Keratinocyte (primary cell): ENCODE data around the gene ALOX5.

Experiments used
- EZH2 ChIP-seq: IDR thresholded peaks from one replicate; pipeline ENCODE4 v1.6.1; 2012; ENCODE audit warnings: inconsistent platforms, mild to moderate bottlenecking, low read length, moderate library complexity
- TF ChIP-seq, protein P1 (sequence below), 3 experiments: IDR thresholded peaks in 1 of 3; conservative IDR thresholded peaks in 1 of 3; optimal IDR thresholded peaks in 1 of 3; 2 replicates in 2 of 3; 3 replicates in 1 of 3; pipeline versions ENCODE3 to v1.5.1; 2011; ENCODE audit warnings: low read length in 3 of 3, mild to moderate bottlenecking in 3 of 3, moderate library complexity in 2 of 3, control low read depth in 1 of 3, inconsistent platforms in 1 of 3; ENCODE audit not compliant: insufficient read depth in 2 of 3; ENCODE audit errors: extremely low read depth in 1 of 3

GRCh38 chr10:45428611-45429510 is 54.8 kb downstream of the ALOX5 start:
- TF ChIP-seq, protein P1, sequence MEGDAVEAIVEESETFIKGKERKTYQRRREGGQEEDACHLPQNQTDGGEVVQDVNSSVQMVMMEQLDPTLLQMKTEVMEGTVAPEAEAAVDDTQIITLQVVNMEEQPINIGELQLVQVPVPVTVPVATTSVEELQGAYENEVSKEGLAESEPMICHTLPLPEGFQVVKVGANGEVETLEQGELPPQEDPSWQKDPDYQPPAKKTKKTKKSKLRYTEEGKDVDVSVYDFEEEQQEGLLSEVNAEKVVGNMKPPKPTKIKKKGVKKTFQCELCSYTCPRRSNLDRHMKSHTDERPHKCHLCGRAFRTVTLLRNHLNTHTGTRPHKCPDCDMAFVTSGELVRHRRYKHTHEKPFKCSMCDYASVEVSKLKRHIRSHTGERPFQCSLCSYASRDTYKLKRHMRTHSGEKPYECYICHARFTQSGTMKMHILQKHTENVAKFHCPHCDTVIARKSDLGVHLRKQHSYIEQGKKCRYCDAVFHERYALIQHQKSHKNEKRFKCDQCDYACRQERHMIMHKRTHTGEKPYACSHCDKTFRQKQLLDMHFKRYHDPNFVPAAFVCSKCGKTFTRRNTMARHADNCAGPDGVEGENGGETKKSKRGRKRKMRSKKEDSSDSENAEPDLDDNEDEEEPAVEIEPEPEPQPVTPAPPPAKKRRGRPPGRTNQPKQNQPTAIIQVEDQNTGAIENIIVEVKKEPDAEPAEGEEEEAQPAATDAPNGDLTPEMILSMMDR (optimal IDR thresholded peaks at IDR 0.05 in 1 of 3, IDR thresholded peaks at IDR 0.05 in 1 of 3, conservative IDR thresholded peaks at IDR 0.05 in 1 of 3; ENCODE audit: extremely low read depth in 1 of 3, insufficient read depth in 2 of 3, low read length in 3 of 3), result no peak
- TF ChIP-seq EZH2, result no peak
